Fibroblast of the conjunctiva (primary cell): ENCODE data around the gene ZFP82.
A peak's percentile ranks its signal among the peaks of the same experiment; 100 is the strongest.

ENCODE experiments used
- DNase-seq: peaks from one replicate; pipeline ENCODE4 v3.0.0-alpha.2; 2010; ENCODE audit warnings: low read depth

Gene ZFP82

DNA sequence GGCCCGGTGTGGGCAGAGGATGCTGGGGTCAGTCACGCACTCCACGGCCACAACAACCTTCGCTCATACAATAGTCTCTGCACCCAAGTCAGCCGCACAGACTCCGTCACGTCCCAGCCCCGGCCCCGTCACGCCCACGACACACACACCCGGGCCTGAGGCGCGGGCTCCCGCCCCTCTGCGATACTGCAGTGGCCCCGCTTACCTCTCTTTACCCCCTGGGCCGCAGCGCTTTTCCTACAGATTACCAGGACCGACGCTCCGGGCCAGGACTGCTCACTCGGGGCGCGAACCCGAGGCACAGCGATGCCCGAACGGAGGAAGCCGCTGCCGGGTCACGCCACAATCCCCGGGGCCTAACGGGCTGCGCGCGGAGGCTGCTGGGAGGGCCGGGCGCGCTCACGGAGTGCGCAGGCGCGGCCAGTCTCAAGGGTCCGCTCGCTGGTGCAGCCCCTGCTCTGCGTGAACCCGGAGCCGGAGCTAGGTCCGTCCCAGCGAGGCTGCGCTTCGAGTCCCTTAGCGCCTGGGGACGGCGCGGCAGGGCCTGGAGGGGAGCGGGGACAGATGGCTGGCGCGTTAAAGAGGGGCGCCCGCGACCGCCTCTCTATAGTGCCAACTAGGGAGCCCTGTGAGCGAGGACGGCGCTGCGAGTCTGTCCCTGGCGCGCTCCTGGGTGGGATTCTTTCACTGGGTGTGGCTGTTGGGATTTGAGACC is at the start of gene ZFP82:
TSS of gene ZFP82 (minus strand) at position 358 of the 715 bp plus-strand sequence. CDS start 8,855 bp downstream, outside the sequence.
- peak; percentile 61 for DNase-seq

DNA sequence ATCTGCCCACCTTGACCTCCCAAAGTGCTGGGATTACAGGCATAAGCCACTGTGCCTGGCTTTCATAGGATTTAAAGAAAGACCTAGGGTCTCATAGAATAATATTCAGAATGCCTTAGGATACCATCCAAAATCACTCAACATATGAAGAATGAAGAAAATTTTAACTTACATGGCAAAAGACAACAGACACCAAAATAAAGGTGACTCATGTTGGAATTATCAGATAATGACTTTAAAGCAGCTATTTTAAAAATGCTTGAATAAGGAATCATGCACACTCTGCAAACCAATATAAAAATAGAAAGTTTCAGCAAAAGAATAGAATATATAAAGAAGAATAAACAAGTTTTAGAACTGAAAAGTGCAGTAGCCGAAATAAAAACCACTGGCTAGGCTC is 41.6 kb upstream of the ZFP82 start:
- no peak for DNase-seq

GRCh38 chr19:36456831-36457230 is 38.4 kb upstream of the ZFP82 start:
- no peak for DNase-seq

- no peak for DNase-seq
These were observed 30.7 kb upstream of the ZFP82 start for GRCh38 chr19:36449059-36449670.

GRCh38 chr19:36441339-36441738 is 22.9 kb upstream of the ZFP82 start:
- no peak for DNase-seq

DNA sequence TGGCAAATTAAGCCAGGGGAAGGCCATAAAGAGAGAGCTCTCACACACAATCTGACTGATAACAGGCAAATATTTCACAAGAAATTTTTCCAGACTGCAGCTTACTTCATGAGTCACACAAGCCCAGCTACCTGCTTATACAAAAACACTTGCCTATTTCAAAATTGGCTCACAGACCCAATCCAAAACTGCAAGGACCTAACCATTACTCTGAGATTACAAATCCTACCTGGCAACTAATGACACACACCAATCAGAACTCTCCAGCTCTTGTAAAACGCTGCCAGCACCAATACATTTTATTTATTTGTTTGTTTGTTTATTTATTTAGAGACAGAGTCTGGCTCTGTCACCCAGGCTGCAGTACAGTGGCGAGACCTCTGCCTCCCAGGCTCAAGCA is 18.1 kb upstream of the ZFP82 start:
- no peak for DNase-seq

GRCh38 chr19:36423925-36424324 is 5.5 kb upstream of the ZFP82 start:
- no peak for DNase-seq

GRCh38 chr19:36421749-36422481 is 3.5 kb upstream of the ZFP82 start:
- DNase-seq = no peak

GRCh38 chr19:36420961-36421748 is 2.7 kb upstream of the ZFP82 start:
- no peak for DNase-seq

GRCh38 chr19:36417752-36418286 is 625 bp downstream of the ZFP82 start:
- DNase-seq = no peak

DNA sequence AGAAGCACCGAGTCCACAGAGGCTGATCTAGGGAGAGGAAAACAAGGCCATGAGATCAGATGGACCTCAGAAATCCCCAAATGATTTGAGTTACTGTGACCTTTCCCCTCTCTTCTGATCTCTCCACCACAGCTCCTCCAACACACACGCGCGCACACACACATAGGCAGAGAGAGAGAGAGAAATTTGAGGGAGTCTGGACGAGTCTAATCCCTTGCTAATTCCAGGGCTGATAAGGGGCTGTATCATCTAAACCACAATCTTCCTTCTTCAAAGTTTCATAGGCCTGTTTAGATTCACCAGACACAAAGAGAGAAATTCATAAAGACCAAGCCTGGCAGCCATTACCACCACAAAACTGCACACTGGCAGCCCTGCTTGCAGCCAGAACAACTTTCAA is 8.6 kb downstream of the ZFP82 start:
- no peak for DNase-seq

GRCh38 chr19:36408101-36408500 is 10.3 kb downstream of the ZFP82 start:
- DNase-seq = no peak

DNA sequence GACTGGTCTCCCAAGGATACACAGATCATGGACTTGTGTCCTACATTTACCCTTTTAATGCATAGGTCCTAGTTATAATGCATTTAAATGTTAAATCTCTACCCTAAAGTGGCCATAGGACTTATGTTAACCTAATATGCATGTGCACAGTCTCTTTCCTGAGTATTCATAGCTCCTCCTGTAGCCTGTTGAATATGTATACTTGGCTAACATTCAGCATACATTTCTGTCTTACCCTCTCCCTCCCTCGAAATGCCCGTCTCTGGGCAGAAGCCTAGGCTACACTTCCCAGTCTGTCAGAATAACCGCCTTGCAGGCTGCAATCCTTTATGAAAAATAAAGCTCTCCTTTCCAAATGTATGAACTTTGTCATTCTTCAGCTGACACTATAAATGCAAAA is 13.9 kb downstream of the ZFP82 start:
- no peak for DNase-seq

GRCh38 chr19:36401475-36401874 is 17.0 kb downstream of the ZFP82 start:
- DNase-seq = no peak

- no peak for DNase-seq
These were observed 19.9 kb downstream of the ZFP82 start for GRCh38 chr19:36398571-36398970.

- no peak for DNase-seq
These were observed 25.3 kb downstream of the ZFP82 start for GRCh38 chr19:36392916-36393673.

DNA sequence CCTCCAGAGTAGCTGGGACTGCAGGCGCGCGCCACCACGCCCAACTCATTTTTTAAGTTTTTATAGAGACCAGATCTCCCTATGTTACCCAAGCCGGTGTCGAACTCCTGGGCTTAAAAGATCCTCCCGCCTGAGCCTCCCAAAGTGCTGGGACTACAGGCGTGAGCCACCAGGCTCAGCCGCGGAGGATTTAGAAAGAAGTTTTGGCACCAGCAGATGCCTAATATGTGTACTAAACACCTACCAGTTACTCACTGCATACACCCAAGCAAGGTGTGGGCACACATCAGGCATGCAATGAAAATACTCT is 39.0 kb downstream of the ZFP82 start:
- no peak for DNase-seq

- peak; percentile 86 for DNase-seq
These were observed 39.6 kb downstream of the ZFP82 start, which contains the start of gene ZFP14 for GRCh38 chr19:36378625-36379509. ZFP14 (minus strand) TSS chr19:36379201; CDS start chr19:36367892, 11,309 bp downstream.

DNA sequence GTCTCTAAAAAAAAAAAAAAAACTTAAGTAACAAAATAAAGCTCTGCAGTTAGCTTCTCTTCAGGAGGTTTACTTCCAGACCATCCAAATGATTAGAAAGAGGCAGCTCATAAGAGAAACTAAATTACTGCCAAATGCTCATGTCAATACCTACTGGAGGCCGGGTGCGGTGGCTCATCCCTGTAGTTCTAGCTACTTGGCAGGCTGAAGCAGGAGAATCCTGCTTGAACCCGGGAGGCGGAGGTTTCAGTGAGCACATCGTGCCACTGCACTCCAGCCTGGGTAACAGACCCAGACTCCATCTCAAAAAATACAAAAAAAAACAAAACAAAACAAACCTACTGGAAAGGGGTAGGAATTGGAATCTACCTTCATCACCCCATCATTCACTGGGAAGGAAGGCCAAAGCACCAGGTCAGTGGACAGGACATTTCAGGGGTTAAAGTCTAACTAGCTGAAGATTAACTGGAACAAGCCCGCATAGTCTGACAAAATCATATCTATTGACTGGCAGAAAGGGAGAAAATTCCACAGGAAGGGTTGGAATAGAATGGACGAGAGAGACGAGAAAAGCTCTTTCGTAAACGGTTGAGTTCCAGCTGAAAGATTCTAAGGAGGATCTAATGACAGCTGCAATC is 40.8 kb downstream of the ZFP82 start:
- DNase-seq = no peak

DNA sequence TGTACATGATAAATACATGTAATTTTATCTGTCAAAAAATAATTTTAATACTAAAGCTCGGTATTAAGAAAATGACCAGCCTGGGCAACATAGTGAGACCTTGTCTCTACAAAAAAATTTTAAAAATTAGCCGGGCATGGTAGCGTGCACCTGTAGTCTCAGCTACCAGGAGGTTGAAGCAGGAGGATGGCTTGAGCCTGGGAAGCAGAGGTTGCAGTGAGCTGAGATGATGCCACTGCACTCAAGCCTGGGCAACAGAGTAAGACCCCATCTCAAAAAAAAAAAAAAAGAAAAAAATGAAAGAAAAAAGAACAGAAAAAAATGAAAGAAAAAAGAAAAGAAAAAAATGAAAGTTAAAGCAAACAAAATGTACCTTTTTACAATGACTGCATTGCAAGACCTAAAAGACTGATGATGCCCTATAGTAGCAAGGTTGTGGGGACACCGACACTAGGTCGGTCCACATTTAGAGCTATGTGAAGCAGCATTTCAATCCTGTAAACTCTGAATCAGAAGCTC is 44.7 kb downstream of the ZFP82 start:
- no peak for DNase-seq
